Measurements from ENCODE around the gene MBD3.

Gene MBD3

GRCh38 chr19:1618157-1619093 is 25.8 kb upstream of the MBD3 start:
- peak; percentile 74 for ATAC-seq
- TF ChIP-seq TCF4 (CRISPR knock-in tag; IDR thresholded peaks at IDR 0.05; ENCODE audit: borderline replicate concordance) = no peak
- no peak for TF ChIP-seq TSHZ2 (CRISPR knock-in tag; IDR thresholded peaks at IDR 0.05)
- TF ChIP-seq OSR1 (CRISPR knock-in tag; IDR thresholded peaks at IDR 0.05) = no peak
- TF ChIP-seq ARNTL (CRISPR knock-in tag; IDR thresholded peaks at IDR 0.05; ENCODE audit: borderline replicate concordance, low read depth) = no peak
- TF ChIP-seq ZFP30 (CRISPR knock-in tag; IDR thresholded peaks at IDR 0.05) = no peak

GRCh38 chr19:1616875-1617274 is 24.2 kb upstream of the MBD3 start:
- no peak for ATAC-seq
- no peak for TF ChIP-seq TOX (CRISPR knock-in tag; IDR thresholded peaks at IDR 0.05; ENCODE audit: borderline replicate concordance)
- no peak for TF ChIP-seq TSHZ2 (CRISPR knock-in tag; IDR thresholded peaks at IDR 0.05)
- no peak for TF ChIP-seq CSDC2 (CRISPR knock-in tag; IDR thresholded peaks at IDR 0.05)
- no peak for TF ChIP-seq ISL1 (CRISPR knock-in tag; IDR thresholded peaks at IDR 0.05)
- no peak for TF ChIP-seq ZNF70 (CRISPR knock-in tag; IDR thresholded peaks at IDR 0.05)
- TF ChIP-seq TCF4 (CRISPR knock-in tag; IDR thresholded peaks at IDR 0.05; ENCODE audit: borderline replicate concordance) = no peak
- no peak for TF ChIP-seq ZFP30 (CRISPR knock-in tag; IDR thresholded peaks at IDR 0.05)
- no peak for TF ChIP-seq ARNTL (CRISPR knock-in tag; IDR thresholded peaks at IDR 0.05; ENCODE audit: borderline replicate concordance, low read depth)
- TF ChIP-seq ZNF565 (CRISPR knock-in tag; conservative IDR thresholded peaks at IDR 0.05; ENCODE audit: low read depth) = no peak
- TF ChIP-seq RARB (CRISPR knock-in tag; IDR thresholded peaks at IDR 0.05) = no peak

- no peak for ATAC-seq
- peak; percentile 58 for TF ChIP-seq ISL1 (CRISPR knock-in tag; IDR thresholded peaks at IDR 0.05)
- TF ChIP-seq TCF4 (CRISPR knock-in tag; IDR thresholded peaks at IDR 0.05; ENCODE audit: borderline replicate concordance) = no peak
These were observed 23.7 kb upstream of the MBD3 start for GRCh38 chr19:1616396-1616795.

- ATAC-seq = no peak
These were observed 22.6 kb upstream of the MBD3 start for GRCh38 chr19:1615156-1615765.

More at GRCh38 chr19:1615156-1615765, 22.6 kb upstream of the MBD3 start:
- TF ChIP-seq CSRNP3 (CRISPR knock-in tag; IDR thresholded peaks at IDR 0.05) (no peak), SNAI2 (CRISPR knock-in tag; IDR thresholded peaks at IDR 0.05) (no peak), TOX (CRISPR knock-in tag; IDR thresholded peaks at IDR 0.05; ENCODE audit: borderline replicate concordance) (no peak), TCF4 (CRISPR knock-in tag; IDR thresholded peaks at IDR 0.05; ENCODE audit: borderline replicate concordance) (no peak), ZNF8 (CRISPR knock-in tag; IDR thresholded peaks at IDR 0.05) (no peak), ZFP30 (CRISPR knock-in tag; IDR thresholded peaks at IDR 0.05) (no peak), ZNF70 (CRISPR knock-in tag; IDR thresholded peaks at IDR 0.05) (no peak)
